HepG2 (cell line): Measurements from ENCODE around the gene PERP. TPM values are rescaled to one million over a fixed set of nuclear protein-coding genes. Genes with fewer than 3 reads are reported as not detected.

Experiments used
- MEIS2 ChIP-seq: sonication (generic); formaldehyde crosslinking; IDR thresholded peaks from 2 replicates; pipeline ENCODE4 v1.9.0; 2021; ENCODE audit warnings: mild to moderate bottlenecking, missing genetic modification reagents
- MZF1 ChIP-seq: sonication (generic); formaldehyde crosslinking; IDR thresholded peaks from 2 replicates; pipeline ENCODE4 v1.8.1; 2023; ENCODE audit warnings: mild to moderate bottlenecking, missing genetic modification reagents, borderline replicate concordance
- NPAS2 ChIP-seq: sonication (generic); formaldehyde crosslinking; IDR thresholded peaks from 2 replicates; pipeline ENCODE4 v1.8.0; 2022; ENCODE audit warnings: mild to moderate bottlenecking, missing genetic modification reagents, borderline replicate concordance
- REXO4 ChIP-seq: sonication (generic); formaldehyde crosslinking; IDR thresholded peaks from 2 replicates; pipeline ENCODE4 v1.8.0; 2022; ENCODE audit warnings: missing genetic modification reagents, mild to moderate bottlenecking, borderline replicate concordance
- SMC3 ChIP-seq: IDR thresholded peaks from 2 replicates; pipeline ENCODE4 v1.6.1; 2011; ENCODE audit warnings: low read length, improper control_type of control experiment
- SOX5 ChIP-seq: IDR thresholded peaks from 2 replicates; pipeline ENCODE4 v1.6.1; 2016; ENCODE audit warnings: borderline replicate concordance
- SP140L ChIP-seq: sonication (generic); formaldehyde crosslinking; IDR thresholded peaks from 2 replicates; pipeline ENCODE4 v1.4.0; 2020; ENCODE audit warnings: missing genetic modification reagents, borderline replicate concordance
- ZNF335 ChIP-seq: sonication (generic); formaldehyde crosslinking; IDR thresholded peaks from 2 replicates; pipeline ENCODE4 v1.4.0; 2020; ENCODE audit warnings: missing genetic modification reagents
- ZNF44 ChIP-seq: sonication (generic); formaldehyde crosslinking; IDR thresholded peaks from 2 replicates; pipeline ENCODE4 v1.5.1; 2020; ENCODE audit warnings: mild to moderate bottlenecking, missing genetic modification reagents
- polyA plus RNA-seq, 8 experiments: library from polyadenylated mRNA; depleted of rRNA in 3 of 8; stranded (reverse) in 7 of 8; unstranded in 1 of 8; fragments of >200 nt; fragmentation: Illumina TruSeq in 4 of 8; extraction: Trizol in 4 of 8; gene quantifications; 2 replicates each; pipeline versions ENCODE4 v1.2.1 to v1.2.3, GENCODE V29; 2011 to 2016; ENCODE audit warnings: low read depth in 4 of 8, missing spikeins in 1 of 8, mixed read lengths in 1 of 8; ENCODE audit not compliant: insufficient read depth in 1 of 8
- total RNA-seq, 5 experiments: library from RNA; depleted of rRNA; stranded (reverse); fragments of >200 nt; fragmentation: Illumina TruSeq; extraction: Trizol; gene quantifications; 2 replicates each; pipeline ENCODE4 v1.2.3, GENCODE V29; 2016; ENCODE audit warnings: low read depth in 1 of 5
- TF ChIP-seq, protein P1 (sequence below), 2 experiments: sonication (generic) in 1 of 2; formaldehyde crosslinking in 1 of 2; IDR thresholded peaks; 2 replicates each; pipeline versions ENCODE4 v1.6.1 to v1.9.0; 2014 to 2022; ENCODE audit warnings: antibody characterized with exemption in 1 of 2, borderline replicate concordance in 1 of 2, inconsistent platforms in 1 of 2, low read depth in 1 of 2, missing genetic modification reagents in 1 of 2
- TF ChIP-seq, protein P2 (sequence below): IDR thresholded peaks from 2 replicates; pipeline ENCODE4 v1.6.1; 2018; ENCODE audit warnings: missing genetic modification reagents
- TF ChIP-seq, protein P3 (sequence below): IDR thresholded peaks from 2 replicates; pipeline ENCODE4 v1.6.1; 2012; ENCODE audit warnings: inconsistent platforms
- TF ChIP-seq, protein P4 (sequence below), 2 experiments: sonication (generic) in 1 of 2; formaldehyde crosslinking in 1 of 2; IDR thresholded peaks; 2 replicates each; pipeline versions ENCODE4 v1.4.0 to v1.6.1; 2018 to 2020; ENCODE audit warnings: missing genetic modification reagents in 2 of 2, borderline replicate concordance in 1 of 2, low read depth in 1 of 2, mild to moderate bottlenecking in 1 of 2, missing biosample characterization in 1 of 2
- TF ChIP-seq, protein P5 (sequence below): sonication (generic); formaldehyde crosslinking; IDR thresholded peaks from 2 replicates; pipeline ENCODE4 v1.4.0; 2020; ENCODE audit warnings: missing genetic modification reagents

The PERP gene
- total and polyA plus RNA-seq, 2 of the 13 experiments (the other 11 are each of a cell fraction or from before 2014, with no cell fraction given), result 26.0 to 53.0 TPM

DNA sequence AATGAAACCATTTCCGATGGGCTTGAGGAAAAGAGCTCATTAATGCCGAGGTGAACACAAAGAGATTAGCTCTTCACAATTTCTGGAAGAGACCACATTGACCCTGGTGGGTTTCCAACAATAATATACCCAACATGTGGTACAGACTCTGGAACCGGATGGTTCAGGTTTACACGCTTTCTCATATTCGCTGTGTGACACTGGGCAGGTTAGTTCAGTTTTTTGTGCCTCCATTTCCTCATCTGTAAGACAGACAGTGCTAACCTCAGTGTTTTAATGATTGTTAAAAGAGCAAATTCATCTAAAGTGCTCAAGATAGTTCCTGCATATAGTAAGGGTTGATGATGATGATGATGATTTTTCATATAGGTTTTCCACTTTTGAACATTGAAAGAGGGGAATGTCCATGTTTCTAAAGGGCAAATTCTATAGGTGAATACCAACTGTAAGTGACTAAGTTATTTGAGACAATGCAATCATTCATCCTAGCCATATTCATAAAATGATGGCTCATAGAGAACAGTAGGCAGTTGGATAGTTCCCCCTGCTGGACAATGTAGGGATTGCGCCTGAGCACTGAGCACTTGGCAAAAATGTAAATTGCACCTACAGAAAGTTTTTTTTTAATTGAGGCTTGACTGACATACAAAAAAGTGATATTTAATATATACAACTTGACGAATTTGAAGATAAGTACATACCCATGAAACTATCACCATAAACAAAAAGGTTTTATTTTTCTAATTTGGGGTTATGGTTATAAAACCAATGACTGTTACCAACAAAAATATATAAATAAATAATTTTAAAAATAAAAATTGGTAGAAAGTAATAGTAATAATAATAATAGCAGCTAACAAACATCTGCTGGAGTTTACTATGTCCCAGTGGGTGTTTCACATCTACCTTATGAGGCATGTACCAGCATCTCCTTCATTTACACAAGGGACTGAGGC, 2.1 kb upstream of the PERP start (continued):
- TF ChIP-seq MZF1 (CRISPR knock-in tag) (no peak), MEIS2 (CRISPR knock-in tag) (no peak), NPAS2 (CRISPR knock-in tag) (no peak), ZNF335 (CRISPR knock-in tag) (0 out of 2 replicates have a peak, but pooled peaks have one; percentile 32), ZNF44 (no peak), SMC3 (peak; percentile 99), REXO4 (CRISPR knock-in tag) (no peak), SOX5 (CRISPR knock-in tag) (peak; percentile 39), SP140L (0 out of 2 replicates have a peak, but pooled peaks have one; percentile 60)
- TF ChIP-seq, protein P1, sequence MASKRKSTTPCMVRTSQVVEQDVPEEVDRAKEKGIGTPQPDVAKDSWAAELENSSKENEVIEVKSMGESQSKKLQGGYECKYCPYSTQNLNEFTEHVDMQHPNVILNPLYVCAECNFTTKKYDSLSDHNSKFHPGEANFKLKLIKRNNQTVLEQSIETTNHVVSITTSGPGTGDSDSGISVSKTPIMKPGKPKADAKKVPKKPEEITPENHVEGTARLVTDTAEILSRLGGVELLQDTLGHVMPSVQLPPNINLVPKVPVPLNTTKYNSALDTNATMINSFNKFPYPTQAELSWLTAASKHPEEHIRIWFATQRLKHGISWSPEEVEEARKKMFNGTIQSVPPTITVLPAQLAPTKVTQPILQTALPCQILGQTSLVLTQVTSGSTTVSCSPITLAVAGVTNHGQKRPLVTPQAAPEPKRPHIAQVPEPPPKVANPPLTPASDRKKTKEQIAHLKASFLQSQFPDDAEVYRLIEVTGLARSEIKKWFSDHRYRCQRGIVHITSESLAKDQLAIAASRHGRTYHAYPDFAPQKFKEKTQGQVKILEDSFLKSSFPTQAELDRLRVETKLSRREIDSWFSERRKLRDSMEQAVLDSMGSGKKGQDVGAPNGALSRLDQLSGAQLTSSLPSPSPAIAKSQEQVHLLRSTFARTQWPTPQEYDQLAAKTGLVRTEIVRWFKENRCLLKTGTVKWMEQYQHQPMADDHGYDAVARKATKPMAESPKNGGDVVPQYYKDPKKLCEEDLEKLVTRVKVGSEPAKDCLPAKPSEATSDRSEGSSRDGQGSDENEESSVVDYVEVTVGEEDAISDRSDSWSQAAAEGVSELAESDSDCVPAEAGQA (IDR thresholded peaks at IDR 0.05; ENCODE audit: low read depth), result no peak
- TF ChIP-seq, protein P1 (CRISPR knock-in tag; IDR thresholded peaks at IDR 0.05; ENCODE audit: borderline replicate concordance), result no peak
- TF ChIP-seq, protein P2, sequence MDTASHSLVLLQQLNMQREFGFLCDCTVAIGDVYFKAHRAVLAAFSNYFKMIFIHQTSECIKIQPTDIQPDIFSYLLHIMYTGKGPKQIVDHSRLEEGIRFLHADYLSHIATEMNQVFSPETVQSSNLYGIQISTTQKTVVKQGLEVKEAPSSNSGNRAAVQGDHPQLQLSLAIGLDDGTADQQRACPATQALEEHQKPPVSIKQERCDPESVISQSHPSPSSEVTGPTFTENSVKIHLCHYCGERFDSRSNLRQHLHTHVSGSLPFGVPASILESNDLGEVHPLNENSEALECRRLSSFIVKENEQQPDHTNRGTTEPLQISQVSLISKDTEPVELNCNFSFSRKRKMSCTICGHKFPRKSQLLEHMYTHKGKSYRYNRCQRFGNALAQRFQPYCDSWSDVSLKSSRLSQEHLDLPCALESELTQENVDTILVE, result 0 out of 2 replicates have a peak, but pooled peaks have one; percentile 31
- TF ChIP-seq, protein P3, sequence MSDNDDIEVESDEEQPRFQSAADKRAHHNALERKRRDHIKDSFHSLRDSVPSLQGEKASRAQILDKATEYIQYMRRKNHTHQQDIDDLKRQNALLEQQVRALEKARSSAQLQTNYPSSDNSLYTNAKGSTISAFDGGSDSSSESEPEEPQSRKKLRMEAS, result no peak
- TF ChIP-seq, protein P4, sequence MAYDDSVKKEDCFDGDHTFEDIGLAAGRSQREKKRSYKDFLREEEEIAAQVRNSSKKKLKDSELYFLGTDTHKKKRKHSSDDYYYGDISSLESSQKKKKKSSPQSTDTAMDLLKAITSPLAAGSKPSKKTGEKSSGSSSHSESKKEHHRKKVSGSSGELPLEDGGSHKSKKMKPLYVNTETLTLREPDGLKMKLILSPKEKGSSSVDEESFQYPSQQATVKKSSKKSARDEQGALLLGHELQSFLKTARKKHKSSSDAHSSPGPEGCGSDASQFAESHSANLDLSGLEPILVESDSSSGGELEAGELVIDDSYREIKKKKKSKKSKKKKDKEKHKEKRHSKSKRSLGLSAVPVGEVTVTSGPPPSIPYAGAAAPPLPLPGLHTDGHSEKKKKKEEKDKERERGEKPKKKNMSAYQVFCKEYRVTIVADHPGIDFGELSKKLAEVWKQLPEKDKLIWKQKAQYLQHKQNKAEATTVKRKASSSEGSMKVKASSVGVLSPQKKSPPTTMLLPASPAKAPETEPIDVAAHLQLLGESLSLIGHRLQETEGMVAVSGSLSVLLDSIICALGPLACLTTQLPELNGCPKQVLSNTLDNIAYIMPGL (CRISPR knock-in tag; IDR thresholded peaks at IDR 0.05; ENCODE audit: borderline replicate concordance in 1 of 2, low read depth in 1 of 2), result peak in 1 of 2 experiments; percentile 62; a peak in 1 of 4 replicates
- TF ChIP-seq, protein P5, sequence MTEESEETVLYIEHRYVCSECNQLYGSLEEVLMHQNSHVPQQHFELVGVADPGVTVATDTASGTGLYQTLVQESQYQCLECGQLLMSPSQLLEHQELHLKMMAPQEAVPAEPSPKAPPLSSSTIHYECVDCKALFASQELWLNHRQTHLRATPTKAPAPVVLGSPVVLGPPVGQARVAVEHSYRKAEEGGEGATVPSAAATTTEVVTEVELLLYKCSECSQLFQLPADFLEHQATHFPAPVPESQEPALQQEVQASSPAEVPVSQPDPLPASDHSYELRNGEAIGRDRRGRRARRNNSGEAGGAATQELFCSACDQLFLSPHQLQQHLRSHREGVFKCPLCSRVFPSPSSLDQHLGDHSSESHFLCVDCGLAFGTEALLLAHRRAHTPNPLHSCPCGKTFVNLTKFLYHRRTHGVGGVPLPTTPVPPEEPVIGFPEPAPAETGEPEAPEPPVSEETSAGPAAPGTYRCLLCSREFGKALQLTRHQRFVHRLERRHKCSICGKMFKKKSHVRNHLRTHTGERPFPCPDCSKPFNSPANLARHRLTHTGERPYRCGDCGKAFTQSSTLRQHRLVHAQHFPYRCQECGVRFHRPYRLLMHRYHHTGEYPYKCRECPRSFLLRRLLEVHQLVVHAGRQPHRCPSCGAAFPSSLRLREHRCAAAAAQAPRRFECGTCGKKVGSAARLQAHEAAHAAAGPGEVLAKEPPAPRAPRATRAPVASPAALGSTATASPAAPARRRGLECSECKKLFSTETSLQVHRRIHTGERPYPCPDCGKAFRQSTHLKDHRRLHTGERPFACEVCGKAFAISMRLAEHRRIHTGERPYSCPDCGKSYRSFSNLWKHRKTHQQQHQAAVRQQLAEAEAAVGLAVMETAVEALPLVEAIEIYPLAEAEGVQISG (CRISPR knock-in tag), result no peak
